Transverse colon (tissue), 4 donors: ENCODE measurements around the gene CCDC88C. TPM values are rescaled to one million over a fixed set of nuclear protein-coding genes. Genes with fewer than 3 reads are reported as not detected.

Experiments
- DNase-seq: peaks from one replicate; pipeline ENCODE4 v3.0.0-alpha.2; 2019
- H3K27ac ChIP-seq, 4 donors: fragments of 200-600 bp; sonication (generic); 2 replicates each; pipeline ENCODE4 v1.5.1; 2016 to 2018; ENCODE audit warnings: inconsistent platforms in 4 of 4
- H3K27me3 ChIP-seq: fragments of 200-600 bp; sonication (generic); 2 replicates; pipeline ENCODE4 v1.5.1; 2017; ENCODE audit warnings: inconsistent platforms
- H3K36me3 ChIP-seq, 4 donors: fragments of 200-600 bp; sonication (generic); 2 replicates each; pipeline ENCODE4 v1.5.1; 2017 to 2019; ENCODE audit warnings: inconsistent platforms in 4 of 4
- H3K4me1 ChIP-seq, 4 donors: fragments of 200-600 bp; sonication (generic); 2 replicates each; pipeline ENCODE4 v1.5.1; 2017 to 2020; ENCODE audit warnings: inconsistent platforms in 4 of 4
- H3K4me3 ChIP-seq, 4 donors: fragments of 200-600 bp; sonication (generic); 1 replicate in 1 of 4; 2 replicates in 3 of 4; pipeline versions ENCODE4 v1.5.1 to v1.6.1; 2017 to 2019; ENCODE audit warnings: inconsistent platforms in 4 of 4
- H3K9me3 ChIP-seq, 2 donors: fragments of 200-600 bp; sonication (generic); 2 replicates each; pipeline ENCODE4 v1.5.1; 2017 to 2019; ENCODE audit warnings: inconsistent platforms in 2 of 2
- CTCF ChIP-seq, 5 experiments: fragments of 200-600 bp in 3 of 5; fragments of 450-650 bp in 2 of 5; sonication (generic) in 3 of 5; IDR thresholded peaks; 1 replicate in 2 of 5; 2 replicates in 3 of 5; pipeline ENCODE4 v1.5.1; 2016 to 2017; ENCODE audit warnings: antibody characterized with exemption in 5 of 5, inconsistent platforms in 3 of 5, mild to moderate bottlenecking in 2 of 5, moderate library complexity in 1 of 5
- EP300 ChIP-seq: sonication (generic); formaldehyde crosslinking; IDR thresholded peaks from one replicate; pipeline ENCODE4 v1.6.1; 2017; ENCODE audit warnings: antibody characterized with exemption, low read depth
- POLR2A ChIP-seq: fragments of 450-650 bp; IDR thresholded peaks from one replicate; pipeline ENCODE4 v1.6.1; 2016; ENCODE audit warnings: antibody characterized with exemption, mild to moderate bottlenecking, moderate library complexity
- POLR2AphosphoS5 ChIP-seq, 3 donors: sonication (generic); formaldehyde crosslinking; IDR thresholded peaks; one replicate each; pipeline ENCODE4 v1.6.1; 2016; ENCODE audit warnings: antibody characterized with exemption in 3 of 3
- WGBS, 2 donors: methylation state at CpG; one replicate each; pipeline ENCODE4 v1.1.5; 2018; ENCODE audit warnings: low coverage in 1 of 2; 5-methylcytosine and 5-hydroxymethylcytosine counted together
- in situ Hi-C, 4 donors: fragments of 200-750 bp; cut with MboI; loops; one replicate each; pipeline versions ENCODE4 v1.15.0 to v1.15.1; 2017; ENCODE audit warnings: low sequenced_read_pairs in 3 of 4, low pct_ligation_motif_present in 1 of 4, low pct_unique_long_range_greater_than_20kb in 1 of 4
- intact Hi-C: fragments of 100-400 bp; cut with DNase I; formaldehyde crosslinking; loops from one replicate; pipeline ENCODE4 v1.15.1; 2023; ENCODE audit warnings: low total_unique reads
- total RNA-seq, 4 donors: library from RNA; depleted of rRNA; stranded (reverse); fragments of >200 nt; gene quantifications; one replicate each; pipeline ENCODE4 v1.1.0, GENCODE V29; 2016

Gene CCDC88C
- total RNA-seq, 4 donors from 2014 or later = 29.5 to 171 (median 60.3) TPM

- peak; percentile 95 to 99 (median 97) for TF ChIP-seq CTCF (IDR thresholded peaks at IDR 0.05)
- TF ChIP-seq POLR2AphosphoS5 (IDR thresholded peaks at IDR 0.05) = no peak
- TF ChIP-seq EP300 = no peak
- Histone ChIP-seq H3K27ac (peak overlapping the region; percentile 60 to 80 (median 62)), H3K36me3 (no peaks in the 10 kb centered on the region), H3K27me3 (no peaks in the 10 kb centered on the region), H3K9me3 (no peaks in the 10 kb centered on the region), H3K4me3 (peak overlapping the region in 2 of 4 donors; percentile 7 to 38), H3K4me1 (peaks cover 0 to 18% (median 8%) of the 10 kb centered on the region in 4 donors)
- intact Hi-C loops = loop anchor here (5.0 kb wide), 2 partner anchors 93 to 1748 kb away; partner anchors contain the start of gene CCDC88C
- WGBS, 2 donors = 55% methylated on average over 25 of the region's 25 CpGs; no CpG with 5 or more reads in 1 of the 2 donors
- in situ Hi-C loops = loop anchor here in 1 of 4 donors (25.0 kb wide), 1 partner anchor 88 kb away; the partner anchor contains the start of gene CCDC88C
- peak; percentile 91 for DNase-seq
Measured at GRCh38 chr14:91323671-91324605, 93.7 kb downstream of the CCDC88C start.

- Histone ChIP-seq H3K27ac (peak overlapping the region; percentile 60 to 80 (median 62)), H3K9me3 (no peaks in the 10 kb centered on the region), H3K27me3 (no peaks in the 10 kb centered on the region), H3K4me3 (no peak overlapping the region), H3K36me3 (no peaks in the 10 kb centered on the region), H3K4me1 (peaks cover 0 to 20% (median 8%) of the 10 kb centered on the region in 4 donors)
- DNase-seq = no peak
- TF ChIP-seq CTCF (IDR thresholded peaks at IDR 0.05) (no peak), POLR2A (no peak), EP300 (no peak), POLR2AphosphoS5 (IDR thresholded peaks at IDR 0.05) (no peak)
- intact Hi-C loops = loop anchor here (5.0 kb wide), 2 partner anchors 94 to 1749 kb away; partner anchors contain the start of gene CCDC88C
- WGBS, 2 donors = 94 to 100% methylated on average over 1 to 6 of the region's 6 CpGs
- in situ Hi-C loops = loop anchor here in 1 of 4 donors (25.0 kb wide), 1 partner anchor 89 kb away; the partner anchor contains the start of gene CCDC88C
Measured at GRCh38 chr14:91323031-91323430, 94.6 kb downstream of the CCDC88C start.

- Histone ChIP-seq H3K4me3 (no peak overlapping the region), H3K9me3 (no peaks in the 10 kb centered on the region), H3K36me3 (no peaks in the 10 kb centered on the region), H3K27me3 (no peaks in the 10 kb centered on the region), H3K27ac (no peak overlapping the region), H3K4me1 (peaks cover 2 to 24% (median 10%) of the 10 kb centered on the region in 4 donors)
- TF ChIP-seq POLR2A = no peak
- no peak for TF ChIP-seq EP300
- no peak for TF ChIP-seq CTCF (IDR thresholded peaks at IDR 0.05)
- TF ChIP-seq POLR2AphosphoS5 (IDR thresholded peaks at IDR 0.05) = no peak
- DNase-seq = no peak
- 68 to 81% methylated on average over 3 to 6 of the region's 6 CpGs for WGBS, 2 donors
- intact Hi-C loops (loop anchor here (5.0 kb wide), 2 partner anchors 95 to 1750 kb away; partner anchors contain the start of gene CCDC88C), in situ Hi-C loops (loop anchor here in 1 of 4 donors (25.0 kb wide), 1 partner anchor 90 kb away; the partner anchor contains the start of gene CCDC88C)
Measured at GRCh38 chr14:91322623-91323022, 95.0 kb downstream of the CCDC88C start.

- H3K27me3 ChIP-seq = no peaks in the 10 kb centered on the region
- WGBS, 2 donors = 87% methylated on average over 12 of the region's 12 CpGs; no CpG with 5 or more reads in 1 of the 2 donors
- peaks cover 15 to 39% (median 23%) of the 10 kb centered on the region in 4 donors for H3K4me1 ChIP-seq
- no peak overlapping the region for H3K4me3 ChIP-seq
- no peaks in the 10 kb centered on the region for H3K36me3 ChIP-seq
- H3K9me3 ChIP-seq = no peaks in the 10 kb centered on the region
- intact Hi-C loops (loop anchor here (5.0 kb wide), 2 partner anchors 96 to 1751 kb away; partner anchors contain the start of gene CCDC88C), in situ Hi-C loops (loop anchor here in 1 of 4 donors (25.0 kb wide), 1 partner anchor 91 kb away; the partner anchor contains the start of gene CCDC88C)
- no peak for TF ChIP-seq POLR2A
- no peak for TF ChIP-seq CTCF (IDR thresholded peaks at IDR 0.05)
- no peak for TF ChIP-seq EP300
- no peak for TF ChIP-seq POLR2AphosphoS5 (IDR thresholded peaks at IDR 0.05)
- no peak overlapping the region for H3K27ac ChIP-seq
- DNase-seq = no peak
Measured at GRCh38 chr14:91321131-91321530, 96.5 kb downstream of the CCDC88C start.
